Aorta (tissue), 5 donors: Measurements from ENCODE around the gene IFNA4. TPM values are rescaled to one million over a fixed set of nuclear protein-coding genes. Genes with fewer than 3 reads are reported as not detected.
"Not testable (repeated sequence)": the region's sequence is repeated elsewhere in the genome, so short reads cannot be mapped to it uniquely, and the experiment has no call there.

Experiments used
- ATAC-seq: fragments of 200-7000 bp; cut with Tn5 transposase; one replicate; pipeline ENCODE4 v1.9.1; 2022; ENCODE audit warnings: moderate library complexity; ENCODE audit not compliant: low FRiP score
- DNase-seq, 2 donors: peaks; one replicate each; pipeline ENCODE4 v3.0.0-alpha.2; 2020
- H3K27ac ChIP-seq, 2 donors: one replicate each; pipeline ENCODE4 v1.5.1; 2013; ENCODE audit warnings: low read length in 2 of 2, mild to moderate bottlenecking in 2 of 2, moderate library complexity in 2 of 2, control low read depth in 1 of 2, inconsistent platforms in 1 of 2, low read depth in 1 of 2
- H3K27me3 ChIP-seq, 2 donors: one replicate each; pipeline ENCODE4 v1.6.1; 2013; ENCODE audit warnings: control low read depth in 1 of 2, low read length in 1 of 2, mild to moderate bottlenecking in 1 of 2, moderate library complexity in 1 of 2; ENCODE audit not compliant: insufficient read depth in 2 of 2, control insufficient read depth in 1 of 2
- H3K36me3 ChIP-seq, 2 donors: one replicate each; pipeline ENCODE4 v1.6.1; 2013; ENCODE audit warnings: control low read depth in 1 of 2, low read length in 1 of 2, mild to moderate bottlenecking in 1 of 2; ENCODE audit not compliant: insufficient read depth in 2 of 2, control insufficient read depth in 1 of 2
- H3K4me1 ChIP-seq, 2 donors: one replicate each; pipeline ENCODE4 v1.6.1; 2013; ENCODE audit warnings: low read length in 2 of 2, control low read depth in 1 of 2, mild to moderate bottlenecking in 1 of 2, moderate library complexity in 1 of 2; ENCODE audit not compliant: insufficient read depth in 2 of 2, control insufficient read depth in 1 of 2
- H3K4me3 ChIP-seq, 2 donors: one replicate each; pipeline ENCODE4 v1.5.1; 2013; ENCODE audit warnings: low read length in 2 of 2, control low read depth in 1 of 2, mild to moderate bottlenecking in 1 of 2
- H3K9me3 ChIP-seq: one replicate; pipeline ENCODE4 v1.6.1; 2013; ENCODE audit warnings: mild to moderate bottlenecking, low read length; ENCODE audit not compliant: control insufficient read depth
- WGBS, 2 donors: extraction: QIAGEN DNeasy Blood & Tissue Kit; methylation state at CpG; one replicate each; pipeline ENCODE4 v1.1.7; 2013; 5-methylcytosine and 5-hydroxymethylcytosine counted together
- intact Hi-C, 2 donors: fragments of 100-400 bp; cut with DNase I; formaldehyde crosslinking; loops; one replicate each; pipeline versions ENCODE4 v1.14.2 to v1.15.0; 2022
- polyA plus RNA-seq, 2 donors: library from polyadenylated mRNA; stranded (reverse); fragments of 200-250 nt; gene quantifications; one replicate each; pipeline ENCODE4 v1.2.3, GENCODE V29; 2013
- total RNA-seq, 2 donors: library from RNA; stranded (reverse); fragmentation: NEBNext Ultra II Directional; extraction: Animal tissue kit (Norgen Biotek cat#: 25700); gene quantifications; one replicate each; pipeline ENCODE4 v1.2.1, GENCODE V29; 2021
- donor health status: healthy with polysubstance abuse.
- donor health status: Bipolar disorder and iron deficiency.
- donor health status: DM: no; HTN: no; CAD: no.
- donor health status: DM: no; HTN: no; CAD: no.
- donor health status: DM: yes; HTN: yes; CAD: no.

The IFNA4 gene
- total and polyA plus RNA-seq, 4 donors = not detected

DNA sequence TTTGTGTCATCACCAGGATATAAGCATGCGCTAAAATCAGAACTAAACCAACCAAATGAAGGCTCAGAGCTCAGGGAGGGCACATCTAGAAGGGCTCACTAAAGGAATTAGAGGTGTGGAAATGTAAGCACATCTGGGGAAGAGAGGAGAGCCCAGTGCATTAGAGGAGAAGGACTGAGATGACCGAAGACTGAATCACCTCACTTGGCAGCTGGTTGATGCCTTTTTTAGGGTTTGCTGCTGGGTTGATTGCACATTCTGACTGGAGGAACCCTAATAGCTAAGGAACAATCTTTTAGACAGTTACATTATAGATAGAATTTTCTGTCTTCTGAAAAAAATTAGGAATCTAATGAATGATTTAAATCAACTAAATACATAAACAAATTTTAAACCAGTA lies 12.7 kb downstream of the IFNA4 start:
- no peaks in the 10 kb centered on the region for H3K27me3 ChIP-seq
- no peak for ATAC-seq
- no peaks in the 10 kb centered on the region for H3K9me3 ChIP-seq
- no peaks in the 10 kb centered on the region for H3K36me3 ChIP-seq
- H3K4me1 ChIP-seq = no peaks in the 10 kb centered on the region
- H3K27ac ChIP-seq = no peak overlapping the region
- intact Hi-C loops = no loop called here
- 82 to 83% methylated on average over 2 of the region's 2 CpGs for WGBS, 2 donors
- no peak overlapping the region for H3K4me3 ChIP-seq
- no peak for DNase-seq

DNA sequence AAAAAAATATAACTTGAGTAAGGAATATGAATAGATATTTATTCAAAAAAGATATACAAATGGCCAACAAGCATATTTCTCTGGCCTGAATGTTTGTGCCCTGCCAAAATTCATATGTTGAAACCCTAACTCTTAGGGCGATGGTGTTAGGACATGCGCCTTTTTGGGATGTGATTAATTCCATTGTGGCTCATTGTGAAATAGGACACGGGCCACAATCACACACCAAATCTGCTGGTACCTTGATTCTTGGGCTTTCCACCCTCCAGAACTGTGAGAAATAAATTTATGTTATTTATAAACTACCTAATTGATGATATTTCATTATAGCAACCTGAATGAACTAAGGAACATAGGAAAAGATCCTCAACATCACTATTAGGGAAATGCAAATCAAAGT lies 15.2 kb downstream of the IFNA4 start:
- Histone ChIP-seq H3K27me3 (no peaks in the 10 kb centered on the region), H3K4me3 (no peak overlapping the region), H3K9me3 (no peaks in the 10 kb centered on the region), H3K36me3 (no peaks in the 10 kb centered on the region), H3K27ac (no peak overlapping the region), H3K4me1 (no peaks in the 10 kb centered on the region)
- WGBS, 2 donors = 85 to 86% methylated on average over 3 of the region's 3 CpGs
- no peak for ATAC-seq
- intact Hi-C loops = no loop called here
- no peak for DNase-seq

GRCh38 chr9:21171351-21171750 lies 16.0 kb downstream of the IFNA4 start:
- H3K4me3 ChIP-seq = no peak overlapping the region
- H3K4me1 ChIP-seq = no peaks in the 10 kb centered on the region
- H3K36me3 ChIP-seq = no peaks in the 10 kb centered on the region
- H3K9me3 ChIP-seq = no peaks in the 10 kb centered on the region
- ATAC-seq (no peak), DNase-seq (no peak)
- H3K27ac ChIP-seq = no peak overlapping the region
- H3K27me3 ChIP-seq = no peaks in the 10 kb centered on the region
- intact Hi-C loops = no loop called here
- WGBS, 2 donors = 74 to 77% methylated on average over 1 of the region's 1 CpG

DNA sequence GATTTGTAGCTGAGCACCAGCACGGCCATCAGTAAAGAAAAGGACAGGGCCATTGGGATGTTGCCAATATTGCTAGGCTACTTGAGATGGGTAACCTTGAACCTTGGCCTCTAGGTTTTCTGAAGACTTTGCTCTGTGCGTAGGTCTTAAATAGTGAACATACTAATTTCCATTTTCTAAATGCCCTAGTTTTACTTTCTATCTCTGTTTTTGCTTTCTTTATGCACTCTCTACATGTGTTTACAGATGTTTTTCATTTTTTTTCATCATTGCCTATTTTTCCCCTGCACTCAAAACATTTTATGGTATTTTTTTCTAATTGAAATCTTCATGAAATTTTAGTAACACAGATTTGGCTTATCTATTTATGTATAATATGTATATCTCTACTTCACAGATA lies 20.8 kb downstream of the IFNA4 start, which contains the start of gene IFNA21:
Gene IFNA21 (minus strand): TSS at position 101 of the 400 bp plus-strand sequence. CDS start 48 bp downstream, at position 53.
- ATAC-seq, H3K27me3 ChIP-seq, H3K36me3 ChIP-seq, DNase-seq, H3K9me3 ChIP-seq, H3K4me3 ChIP-seq, intact Hi-C loops, H3K4me1 ChIP-seq, H3K27ac ChIP-seq: not testable (repeated sequence)
- WGBS, 2 donors = 58 to 67% methylated on average over 2 of the region's 2 CpGs

DNA sequence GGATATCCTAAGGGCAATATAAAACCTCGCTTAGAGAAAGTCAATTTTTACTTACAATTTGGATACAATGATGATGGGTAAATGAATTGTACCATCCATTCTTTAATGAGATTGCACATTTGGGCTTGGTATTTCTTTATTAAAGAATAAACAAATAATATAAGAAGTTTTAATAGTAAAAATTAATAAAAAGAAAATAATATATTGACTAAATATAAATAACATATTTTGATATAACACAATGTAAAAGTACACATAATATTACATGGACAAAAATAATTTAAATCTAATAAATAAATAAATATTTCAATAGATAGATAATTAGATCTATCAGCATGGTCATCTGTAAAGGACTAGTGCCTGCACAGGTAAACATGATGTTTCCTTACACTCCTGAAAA lies 21.9 kb downstream of the IFNA4 start:
- intact Hi-C loops = no loop called here
- ATAC-seq = no peak
- H3K4me1 ChIP-seq = no peaks in the 10 kb centered on the region
- WGBS, 2 donors = 84 to 90% methylated on average over 1 of the region's 1 CpG
- no peaks in the 10 kb centered on the region for H3K9me3 ChIP-seq
- peaks cover 0 to 1% of the 10 kb centered on the region in 2 donors for H3K27me3 ChIP-seq
- no peaks in the 10 kb centered on the region for H3K36me3 ChIP-seq
- no peak overlapping the region for H3K27ac ChIP-seq
- H3K4me3 ChIP-seq = no peak overlapping the region
- no peak for DNase-seq

GRCh38 chr9:21160178-21160577 lies 27.2 kb downstream of the IFNA4 start:
- H3K27ac ChIP-seq = no peak overlapping the region
- intact Hi-C loops = no loop called here
- H3K4me3 ChIP-seq = no peak overlapping the region
- H3K9me3 ChIP-seq = no peaks in the 10 kb centered on the region
- 9 to 16% methylated on average over 1 of the region's 1 CpG for WGBS, 2 donors
- H3K4me1 ChIP-seq = no peaks in the 10 kb centered on the region
- ATAC-seq (no peak), DNase-seq (no peak)
- H3K36me3 ChIP-seq = no peaks in the 10 kb centered on the region
- peaks cover 0 to 1% of the 10 kb centered on the region in 2 donors for H3K27me3 ChIP-seq

- Histone ChIP-seq H3K4me3 (no peak overlapping the region), H3K9me3 (no peaks in the 10 kb centered on the region), H3K4me1 (peaks cover 0 to 6% of the 10 kb centered on the region in 2 donors), H3K27me3 (no peaks in the 10 kb centered on the region), H3K27ac (no peak overlapping the region), H3K36me3 (no peaks in the 10 kb centered on the region)
- DNase-seq = peak in 1 of 2 donors; percentile 43
- WGBS, 2 donors = 7 to 25% methylated on average over 2 of the region's 2 CpGs
- no peak for ATAC-seq
- intact Hi-C loops = no loop called here
Observed at GRCh38 chr9:21155501-21155900, 31.9 kb downstream of the IFNA4 start.

DNA sequence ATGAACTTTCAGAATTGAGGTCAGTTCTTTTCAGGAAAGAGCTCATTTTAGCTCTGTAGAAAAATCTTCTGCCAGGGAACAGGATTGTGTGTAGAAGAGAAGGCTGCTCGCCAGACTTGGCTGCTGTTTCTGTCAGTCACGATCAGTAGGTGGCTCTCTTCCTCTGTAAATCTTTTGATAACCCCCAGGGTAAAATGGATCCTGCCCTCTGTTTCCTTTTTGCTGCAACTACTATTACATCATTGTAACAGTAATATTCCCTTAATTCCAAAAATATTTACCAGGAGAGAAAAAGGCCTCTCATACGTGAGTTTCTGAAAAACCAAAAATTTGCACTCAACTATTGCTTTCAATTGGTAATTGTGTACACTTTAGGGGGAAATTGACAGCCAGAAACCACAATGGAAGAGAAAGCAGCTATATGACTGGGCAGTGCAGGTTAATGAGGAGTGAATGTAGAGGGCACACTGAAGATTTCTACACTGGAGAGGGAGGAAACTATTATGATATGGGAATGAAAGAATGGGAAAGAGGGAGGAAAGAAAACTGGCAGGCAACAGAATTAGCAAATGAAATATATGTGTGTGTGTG lies 33.3 kb downstream of the IFNA4 start:
- DNase-seq (peak in 1 of 2 donors; percentile 41), ATAC-seq (no peak)
- H3K4me3 ChIP-seq = no peak overlapping the region
- peaks cover 0 to 6% of the 10 kb centered on the region in 2 donors for H3K4me1 ChIP-seq
- no peaks in the 10 kb centered on the region for H3K9me3 ChIP-seq
- H3K27ac ChIP-seq = no peak overlapping the region
- no peaks in the 10 kb centered on the region for H3K36me3 ChIP-seq
- 1% methylated on average over 3 of the region's 3 CpGs for whole genome bisulfite sequencing, 2 donors
- H3K27me3 ChIP-seq = no peaks in the 10 kb centered on the region
- intact Hi-C loops = no loop called here

DNA sequence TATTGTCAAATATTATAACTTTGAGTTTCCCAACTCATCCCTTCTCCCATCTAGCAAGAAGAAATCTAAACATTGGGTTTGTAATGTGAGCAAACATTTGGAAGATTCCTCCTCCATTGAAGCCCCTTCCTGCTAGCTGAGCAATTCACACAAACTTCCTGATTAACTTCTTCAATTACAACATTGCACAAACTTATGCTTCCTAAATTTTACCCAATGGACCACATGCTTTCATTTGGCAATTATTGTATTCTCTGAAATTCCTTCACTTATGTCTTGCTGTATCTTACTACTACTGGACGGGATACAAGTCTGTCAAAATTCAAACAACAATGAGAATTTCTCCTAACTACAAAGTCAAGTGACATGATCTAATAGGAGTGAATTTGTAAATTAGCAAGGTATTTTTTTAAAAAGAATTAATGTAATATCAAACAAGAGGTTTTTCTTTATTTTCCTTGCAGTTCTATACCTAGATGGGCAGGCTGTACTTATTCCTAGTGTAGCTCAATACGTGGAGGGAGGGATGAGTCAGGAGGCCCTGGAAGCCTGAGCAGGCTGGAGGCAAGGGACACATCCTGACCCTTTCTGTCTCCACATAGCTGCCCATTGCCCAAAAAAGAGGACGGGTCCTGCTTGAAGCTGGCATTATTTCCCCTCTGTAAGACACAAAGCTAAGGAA lies 33.9 kb downstream of the IFNA4 start:
- H3K4me1 ChIP-seq = peaks cover 0 to 6% of the 10 kb centered on the region in 2 donors
- no peak for ATAC-seq
- H3K4me3 ChIP-seq = no peak overlapping the region
- H3K27me3 ChIP-seq = no peaks in the 10 kb centered on the region
- intact Hi-C loops = no loop called here
- WGBS, 2 donors = 29 to 34% methylated on average over 3 of the region's 3 CpGs
- H3K36me3 ChIP-seq = no peaks in the 10 kb centered on the region
- H3K9me3 ChIP-seq = no peaks in the 10 kb centered on the region
- peak in 1 of 2 donors; percentile 26 for DNase-seq
- no peak overlapping the region for H3K27ac ChIP-seq
